Naive B cell (primary cell): ENCODE data around the gene DGUOK. TPM values are rescaled to one million over a fixed set of nuclear protein-coding genes. Genes with fewer than 3 reads are reported as not detected.

Source experiments
- ATAC-seq, 2 donors: fragments of 150-1000 bp; cut with Tn5 transposase; 2 replicates each; pipeline ENCODE4 v1.10.0; 2021; ENCODE audit warnings: low read depth in 2 of 2, mild to moderate bottlenecking in 2 of 2, moderate library complexity in 2 of 2
- DNase-seq: peaks from one replicate; pipeline ENCODE4 v3.0.0; 2022
- H3K27ac Mint-ChIP-seq, 6 donors: one replicate each; pipeline ENCODE4 v1.8.0; 2020 to 2022; ENCODE audit warnings: mild to moderate bottlenecking in 6 of 6, mixed read lengths in 6 of 6, moderate library complexity in 5 of 6, inconsistent platforms in 2 of 6
- H3K27me3 Mint-ChIP-seq, 3 donors: one replicate each; pipeline ENCODE4 v1.8.0; 2021 to 2022; ENCODE audit warnings: mixed read lengths in 3 of 3, mild to moderate bottlenecking in 1 of 3
- H3K36me3 Mint-ChIP-seq, 2 donors: one replicate each; pipeline ENCODE4 v1.8.0; 2020 to 2022; ENCODE audit warnings: mixed read lengths in 2 of 2, inconsistent platforms in 1 of 2, mild to moderate bottlenecking in 1 of 2
- H3K4me1 Mint-ChIP-seq, 3 donors: one replicate each; pipeline ENCODE4 v1.8.0; 2020 to 2022; ENCODE audit warnings: mixed read lengths in 3 of 3, inconsistent platforms in 1 of 3, mild to moderate bottlenecking in 1 of 3, moderate library complexity in 1 of 3
- H3K4me3 Mint-ChIP-seq, 8 donors: one replicate each; pipeline ENCODE4 v1.8.0; 2020 to 2022; ENCODE audit warnings: mild to moderate bottlenecking in 8 of 8, mixed read lengths in 8 of 8, moderate library complexity in 8 of 8, inconsistent platforms in 2 of 8
- H3K9me3 Mint-ChIP-seq, 7 donors: one replicate each; pipeline ENCODE4 v1.8.0; 2020 to 2022; ENCODE audit warnings: mixed read lengths in 7 of 7, mild to moderate bottlenecking in 5 of 7, inconsistent platforms in 2 of 7, moderate library complexity in 1 of 7
- polyA plus RNA-seq, 6 donors: library from polyadenylated mRNA; unstranded; fragments of 300-500 nt; fragmentation: Illumina TruSeq; gene quantifications; one replicate each; pipeline ENCODE4 v1.2.3, GENCODE V29; 2021; ENCODE audit warnings: low read depth in 6 of 6

The DGUOK gene
- polyA plus RNA-seq, 6 donors from 2014 or later = 192 to 245 (median 213) TPM

- no peak for DNase-seq
- no peak for ATAC-seq
- Mint-ChIP-seq H3K4me1 (peaks cover 0 to 14% (median 12%) of the 10 kb centered on the region in 3 donors), H3K27me3 (peaks cover 10 to 14% (median 12%) of the 10 kb centered on the region in 3 donors), H3K4me3 (no peak overlapping the region), H3K27ac (no peak overlapping the region), H3K36me3 (no peaks in the 10 kb centered on the region), H3K9me3 (no peaks in the 10 kb centered on the region)
Observed at GRCh38 chr2:73919596-73920228, 7.0 kb upstream of the DGUOK start.

DNA sequence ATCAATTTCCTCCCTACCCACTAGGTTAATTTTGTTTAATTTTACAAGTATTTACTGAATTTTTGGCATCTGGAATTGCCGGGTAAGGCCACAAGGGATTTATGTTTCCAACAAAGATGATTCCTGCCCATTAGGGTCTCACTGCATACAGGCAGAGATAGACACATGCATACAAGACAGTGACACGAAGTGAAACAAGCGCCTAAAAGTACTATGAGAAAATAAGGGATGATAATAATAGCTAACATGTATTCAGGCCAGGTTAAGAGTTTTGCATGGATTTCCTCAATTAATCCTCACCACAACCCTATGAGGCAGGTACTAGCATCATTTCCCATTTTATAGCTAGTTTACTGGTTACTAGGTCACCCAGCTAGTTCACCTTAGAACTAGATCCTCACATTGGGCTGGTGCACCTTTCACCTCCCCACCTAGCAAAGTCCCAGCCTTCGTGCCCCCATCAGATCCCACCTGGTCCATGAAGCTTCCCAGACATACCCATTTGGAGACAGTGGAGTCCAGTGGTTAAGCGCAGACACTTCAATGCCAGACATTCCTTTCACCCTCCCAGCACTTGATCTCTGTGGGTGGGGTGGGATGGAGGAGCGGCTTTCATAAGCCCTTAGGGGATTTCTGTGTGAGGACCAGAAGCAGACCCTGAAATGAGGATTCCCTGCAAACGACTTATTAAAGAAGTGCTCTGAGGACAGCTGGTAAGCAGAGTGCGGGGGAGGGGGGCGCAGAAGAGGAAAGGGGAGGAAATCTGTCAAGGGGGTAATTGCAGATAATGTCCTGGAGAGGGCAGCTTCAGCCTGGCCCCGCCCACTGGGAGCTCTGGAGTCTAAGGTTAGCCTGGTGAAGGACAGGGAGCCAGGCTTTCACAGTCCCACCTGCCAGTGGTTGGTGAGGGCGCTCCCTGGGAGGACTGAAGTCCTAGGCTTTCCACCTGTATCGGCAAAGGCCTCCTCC is 5.8 kb upstream of the DGUOK start:
- H3K27me3 Mint-ChIP-seq = peaks cover 5 to 14% (median 5%) of the 10 kb centered on the region in 3 donors
- no peak overlapping the region for H3K4me3 Mint-ChIP-seq
- peaks cover 0 to 22% (median 12%) of the 10 kb centered on the region in 3 donors for H3K4me1 Mint-ChIP-seq
- H3K27ac Mint-ChIP-seq = peak overlapping the region in 3 of 6 donors; percentile 7 to 64 (median 36)
- H3K9me3 Mint-ChIP-seq = peaks cover 0 to under 1% (median 0%) of the 10 kb centered on the region in 7 donors
- no peak for DNase-seq
- peak; percentile 49 to 58 for ATAC-seq
- no peaks in the 10 kb centered on the region for H3K36me3 Mint-ChIP-seq

DNA sequence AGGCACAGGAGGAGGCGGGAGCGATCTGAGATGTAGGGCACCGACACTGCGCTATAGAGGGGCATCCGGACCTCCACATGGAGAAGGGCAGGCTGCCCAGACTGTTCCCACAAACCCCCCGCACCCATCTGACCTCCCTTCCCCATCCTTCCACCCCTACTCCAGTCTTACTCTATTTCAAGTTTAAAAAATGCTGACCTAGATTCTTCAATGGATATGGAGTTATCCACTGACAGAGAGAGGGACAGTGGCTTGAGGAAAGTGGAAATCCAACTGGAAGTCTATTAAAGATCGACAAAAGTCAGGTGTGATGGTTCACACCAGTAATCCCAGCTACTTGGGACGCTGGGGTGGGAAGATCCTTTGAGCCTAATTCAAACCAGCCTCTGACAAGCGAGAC is 5.1 kb upstream of the DGUOK start:
- Mint-ChIP-seq H3K4me1 (peaks cover 2 to 28% (median 12%) of the 10 kb centered on the region in 3 donors), H3K36me3 (no peaks in the 10 kb centered on the region), H3K27me3 (peaks cover 5 to 14% (median 5%) of the 10 kb centered on the region in 3 donors), H3K27ac (peak overlapping the region in 2 of 6 donors; percentile 36 to 69), H3K4me3 (peak overlapping the region in 1 of 8 donors; percentile 46), H3K9me3 (peaks cover 0 to 3% (median 0%) of the 10 kb centered on the region in 7 donors)
- ATAC-seq = no peak
- no peak for DNase-seq

DNA sequence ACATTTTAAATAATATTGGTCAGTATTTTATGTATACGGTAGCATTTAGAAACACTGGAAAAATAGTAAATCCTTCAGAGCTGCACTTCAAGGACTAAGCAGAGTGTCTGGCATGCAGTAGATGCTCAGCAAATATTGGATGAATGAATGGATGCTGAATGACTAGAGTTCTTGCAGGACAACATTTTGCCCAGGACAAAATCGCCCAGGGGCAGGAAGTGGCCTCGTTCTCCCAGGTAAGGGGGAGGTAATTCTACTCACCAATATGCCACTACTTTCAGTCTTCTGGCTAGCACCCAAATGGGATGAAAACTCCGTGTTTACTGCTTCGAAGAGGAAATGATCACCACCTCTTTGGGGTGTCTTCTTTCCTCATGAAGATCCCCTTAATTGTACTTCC is 4.0 kb upstream of the DGUOK start:
- ATAC-seq (no peak), DNase-seq (no peak)
- Mint-ChIP-seq H3K27me3 (peaks cover 5 to 12% (median 5%) of the 10 kb centered on the region in 3 donors), H3K4me1 (peaks cover 5 to 35% (median 14%) of the 10 kb centered on the region in 3 donors), H3K9me3 (peaks cover 0 to 4% (median 0%) of the 10 kb centered on the region in 7 donors), H3K36me3 (no peaks in the 10 kb centered on the region), H3K27ac (peak overlapping the region in 4 of 6 donors; percentile 19 to 69 (median 50)), H3K4me3 (peak overlapping the region in 1 of 8 donors; percentile 62)

- peaks cover 0 to 4% of the 10 kb centered on the region in 2 donors for H3K36me3 Mint-ChIP-seq
- H3K27ac Mint-ChIP-seq = peak overlapping the region; percentile 30 to 99 (median 84)
- no peak for DNase-seq
- ATAC-seq = no peak
- no peaks in the 10 kb centered on the region for H3K27me3 Mint-ChIP-seq
- H3K4me3 Mint-ChIP-seq = peak overlapping the region; percentile 40 to 96 (median 66)
- peaks cover 0 to 4% (median 0%) of the 10 kb centered on the region in 7 donors for H3K9me3 Mint-ChIP-seq
- H3K4me1 Mint-ChIP-seq = peaks cover 30 to 58% (median 39%) of the 10 kb centered on the region in 3 donors
Observed at GRCh38 chr2:73925033-73925704, 1.5 kb upstream of the DGUOK start.

DNA sequence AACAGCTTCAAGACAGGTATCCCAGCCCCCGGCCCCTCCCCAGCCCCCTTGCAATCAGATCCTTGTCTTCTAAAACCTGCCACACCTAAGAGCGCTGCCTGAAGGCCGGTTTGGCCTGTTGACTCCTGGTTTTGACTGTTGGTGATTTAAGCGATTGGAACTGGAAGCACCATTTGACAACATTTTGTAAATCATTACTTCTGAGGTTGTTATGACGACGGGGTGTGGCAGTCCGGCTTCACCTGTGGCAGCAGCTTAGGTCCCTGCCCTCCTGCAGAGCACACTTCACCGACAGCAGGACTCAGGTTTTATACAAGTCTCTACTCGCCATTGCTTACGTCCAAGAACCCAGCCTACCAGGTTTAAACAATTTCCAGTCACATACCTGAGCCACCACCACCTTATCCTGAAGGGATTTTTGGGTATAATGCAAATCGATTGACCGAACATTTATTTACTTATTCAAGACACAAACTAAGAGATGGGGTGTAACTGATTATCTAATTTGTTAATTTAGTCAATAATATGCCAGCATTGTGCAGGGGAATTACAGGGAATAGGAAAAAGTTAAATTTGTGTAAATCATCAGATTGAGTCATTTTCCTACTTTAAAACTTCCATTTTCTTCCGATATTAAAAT is 707 bp upstream of the DGUOK start:
- H3K36me3 Mint-ChIP-seq = peaks cover 0 to 4% of the 10 kb centered on the region in 2 donors
- peaks cover 30 to 62% (median 45%) of the 10 kb centered on the region in 3 donors for H3K4me1 Mint-ChIP-seq

GRCh38 chr2:73927344-73927743 is 664 bp downstream of the DGUOK start:
- Mint-ChIP-seq H3K4me3 (peak overlapping the region; percentile 67 to 97 (median 92)), H3K27me3 (no peaks in the 10 kb centered on the region), H3K27ac (peak overlapping the region; percentile 98 to 99 (median 99)), H3K9me3 (peaks cover 0 to 4% (median 0%) of the 10 kb centered on the region in 7 donors), H3K36me3 (peaks cover 8 to 16% of the 10 kb centered on the region in 2 donors), H3K4me1 (peaks cover 41 to 72% (median 59%) of the 10 kb centered on the region in 3 donors)
- ATAC-seq = no peak
- DNase-seq = no peak

More for the DNA sequence above, 707 bp upstream of the DGUOK start:
- Mint-ChIP-seq H3K27me3 (no peaks in the 10 kb centered on the region), H3K27ac (peak overlapping the region; percentile 98 to 99 (median 99)), H3K4me3 (peak overlapping the region; percentile 67 to 97 (median 92)), H3K9me3 (peaks cover 0 to 4% (median 0%) of the 10 kb centered on the region in 7 donors)
- ATAC-seq (no peak), DNase-seq (no peak)

DNA sequence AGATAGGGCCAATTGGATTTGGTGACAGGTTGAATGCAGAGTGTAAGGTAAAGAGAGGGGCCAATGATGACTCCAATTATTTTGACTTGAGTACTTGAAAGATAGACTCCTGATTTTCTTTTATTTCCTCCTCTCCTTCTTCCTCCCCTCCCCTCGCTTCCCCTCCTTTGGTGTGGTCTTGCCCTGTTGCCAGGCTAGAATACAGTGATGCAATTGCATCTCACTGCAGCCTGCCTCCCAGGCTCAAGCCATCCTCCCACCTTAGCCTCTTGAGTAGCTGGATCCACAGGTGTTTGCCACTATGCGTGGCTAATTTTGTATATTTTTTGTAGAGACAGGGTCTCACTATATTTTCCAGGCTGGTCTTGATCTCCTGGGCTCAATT is 2.3 kb downstream of the DGUOK start:
- Mint-ChIP-seq H3K4me3 (peak overlapping the region in 6 of 8 donors; percentile 22 to 85 (median 54)), H3K9me3 (peaks cover 0 to 4% (median 0%) of the 10 kb centered on the region in 7 donors), H3K4me1 (peaks cover 48 to 68% (median 55%) of the 10 kb centered on the region in 3 donors), H3K27ac (peak overlapping the region; percentile 87 to 98 (median 95)), H3K36me3 (peaks cover 14 to 16% of the 10 kb centered on the region in 2 donors), H3K27me3 (no peaks in the 10 kb centered on the region)
- no peak for ATAC-seq
- no peak for DNase-seq

GRCh38 chr2:73930386-73930785 is 3.7 kb downstream of the DGUOK start:
- no peak overlapping the region for H3K4me3 Mint-ChIP-seq
- peaks cover 14 to 16% of the 10 kb centered on the region in 2 donors for H3K36me3 Mint-ChIP-seq
- peak overlapping the region in 3 of 6 donors; percentile 58 to 98 (median 94) for H3K27ac Mint-ChIP-seq

GRCh38 chr2:73931531-73932500 is 5.1 kb downstream of the DGUOK start:
- ATAC-seq (no peak), DNase-seq (no peak)
- Mint-ChIP-seq H3K27ac (peak overlapping the region; percentile 37 to 98 (median 78)), H3K9me3 (peaks cover 0 to 2% (median 0%) of the 10 kb centered on the region in 7 donors), H3K4me3 (no peak overlapping the region), H3K36me3 (peaks cover 14 to 16% of the 10 kb centered on the region in 2 donors), H3K4me1 (peaks cover 51 to 73% (median 64%) of the 10 kb centered on the region in 3 donors), H3K27me3 (no peaks in the 10 kb centered on the region)

More at GRCh38 chr2:73930386-73930785, 3.7 kb downstream of the DGUOK start:
- no peaks in the 10 kb centered on the region for H3K27me3 Mint-ChIP-seq
- H3K9me3 Mint-ChIP-seq = peaks cover 0 to 4% (median 0%) of the 10 kb centered on the region in 7 donors
- no peak for DNase-seq
- ATAC-seq = no peak
- peaks cover 48 to 75% (median 55%) of the 10 kb centered on the region in 3 donors for H3K4me1 Mint-ChIP-seq

GRCh38 chr2:73933194-73933593 is 6.5 kb downstream of the DGUOK start:
- Mint-ChIP-seq H3K4me1 (peaks cover 57 to 77% (median 71%) of the 10 kb centered on the region in 3 donors), H3K4me3 (no peak overlapping the region), H3K9me3 (no peaks in the 10 kb centered on the region), H3K36me3 (peaks cover 14 to 20% of the 10 kb centered on the region in 2 donors), H3K27ac (peak overlapping the region in 4 of 6 donors; percentile 24 to 49 (median 31)), H3K27me3 (no peaks in the 10 kb centered on the region)
- DNase-seq = no peak
- no peak for ATAC-seq
